ENCODE results near the gene PLEKHH1. TPM values are rescaled to one million over a fixed set of nuclear protein-coding genes. Genes with fewer than 3 reads are reported as not detected.

Gene PLEKHH1
- total and polyA plus RNA-seq, 2 of the 8 experiments (the other 6 are each of a cell fraction or from before 2014, with no cell fraction given): 28.3 to 33.3 TPM

Small RNA genes lying within 50 kb of the gene (small RNA-seq; reads per million reads assigned to genes)
- gene AL132640.3 (ENCODE audit: insufficient read depth) (not detected), gene RF00019 (ENCODE audit: insufficient read depth) (not detected)

Other genes with a start within 250 kb of the PLEKHH1 start
- 76.3 and 76.8 TPM in 2 replicates for gene ATP6V1D, start 173.5 kb upstream of the PLEKHH1 start, total RNA-seq (2021; fragmentation: NEBNext Ultra II Directional; extraction: Animal tissue kit (Norgen Biotek cat#: 25700))
- 19.1 and 45.1 TPM in 2 replicates for gene ATP6V1D, start 173.5 kb upstream of the PLEKHH1 start, polyA plus RNA-seq (2011; rRNA removed)
- 145 and 146 TPM in 2 replicates for gene EIF2S1, start 173.0 kb upstream of the PLEKHH1 start, total RNA-seq (2021; fragmentation: NEBNext Ultra II Directional; extraction: Animal tissue kit (Norgen Biotek cat#: 25700))
- gene EIF2S1, start 173.0 kb upstream of the PLEKHH1 start, polyA plus RNA-seq (2011; rRNA removed): 23.2 and 35.1 TPM in 2 replicates
- 2.1 and 2.9 TPM in 2 replicates for gene PLEK2, start 121.1 kb upstream of the PLEKHH1 start, total RNA-seq (2021; fragmentation: NEBNext Ultra II Directional; extraction: Animal tissue kit (Norgen Biotek cat#: 25700))
- 0.41 and 0.49 TPM in 2 replicates for gene PLEK2, start 121.1 kb upstream of the PLEKHH1 start, polyA plus RNA-seq (2011; rRNA removed)
- gene TMEM229B, start 44.6 kb upstream of the PLEKHH1 start, total RNA-seq (2021; fragmentation: NEBNext Ultra II Directional; extraction: Animal tissue kit (Norgen Biotek cat#: 25700)): 0.50 and 0.73 TPM in 2 replicates
- 0.85 and 1.7 TPM in 2 replicates for gene TMEM229B, start 44.6 kb upstream of the PLEKHH1 start, polyA plus RNA-seq (2011; rRNA removed)
- gene PIGH, start 67.0 kb downstream of the PLEKHH1 start, total RNA-seq (2021; fragmentation: NEBNext Ultra II Directional; extraction: Animal tissue kit (Norgen Biotek cat#: 25700)): 6.2 and 7.2 TPM in 2 replicates
- gene PIGH, start 67.0 kb downstream of the PLEKHH1 start, polyA plus RNA-seq (2011; rRNA removed): 8.6 and 10.0 TPM in 2 replicates
- 49.0 and 49.9 TPM in 2 replicates for gene ARG2, start 86.6 kb downstream of the PLEKHH1 start, total RNA-seq (2021; fragmentation: NEBNext Ultra II Directional; extraction: Animal tissue kit (Norgen Biotek cat#: 25700))
- 52.8 and 59.1 TPM in 2 replicates for gene ARG2, start 86.6 kb downstream of the PLEKHH1 start, polyA plus RNA-seq (2011; rRNA removed)
- 98.7 and 104 TPM in 2 replicates for gene VTI1B, start 141.3 kb downstream of the PLEKHH1 start, total RNA-seq (2021; fragmentation: NEBNext Ultra II Directional; extraction: Animal tissue kit (Norgen Biotek cat#: 25700))
- 17.2 and 28.1 TPM in 2 replicates for gene VTI1B, start 141.3 kb downstream of the PLEKHH1 start, polyA plus RNA-seq (2011; rRNA removed)
- 104 and 112 TPM in 2 replicates for gene RDH11, start 162.5 kb downstream of the PLEKHH1 start, total RNA-seq (2021; fragmentation: NEBNext Ultra II Directional; extraction: Animal tissue kit (Norgen Biotek cat#: 25700))
- 70.6 and 117 TPM in 2 replicates for gene RDH11, start 162.5 kb downstream of the PLEKHH1 start, polyA plus RNA-seq (2011; rRNA removed)
- 1.1 and 1.2 TPM in 2 replicates for gene RDH12, start 168.6 kb downstream of the PLEKHH1 start, total RNA-seq (2021; fragmentation: NEBNext Ultra II Directional; extraction: Animal tissue kit (Norgen Biotek cat#: 25700))
- 1.3 and 1.5 TPM in 2 replicates for gene RDH12, start 168.6 kb downstream of the PLEKHH1 start, polyA plus RNA-seq (2011; rRNA removed)